ENCODE measurements around the gene SLC7A1. TPM values are rescaled to one million over a fixed set of nuclear protein-coding genes. Genes with fewer than 3 reads are reported as not detected.

SLC7A1 gene
- total and polyA plus RNA-seq, 8 donors = 5.2 to 143 (median 32.9) TPM

GRCh38 chr13:29530901-29531300 lies 64.6 kb downstream of the SLC7A1 start:
- H3K27ac ChIP-seq = no peak overlapping the region
- no peak overlapping the region for H3K4me3 ChIP-seq
- intact Hi-C loops (cut with DNase I) = no loop called here
- no peaks in the 10 kb centered on the region for H3K27me3 ChIP-seq
- H3K36me3 ChIP-seq = peaks cover 0 to 38% (median 0%) of the 10 kb centered on the region in 3 donors
- 86 to 92% methylated on average over 5 of the region's 5 CpGs for WGBS, 2 donors
- FAIRE-seq = no peak
- TF ChIP-seq, protein P1, sequence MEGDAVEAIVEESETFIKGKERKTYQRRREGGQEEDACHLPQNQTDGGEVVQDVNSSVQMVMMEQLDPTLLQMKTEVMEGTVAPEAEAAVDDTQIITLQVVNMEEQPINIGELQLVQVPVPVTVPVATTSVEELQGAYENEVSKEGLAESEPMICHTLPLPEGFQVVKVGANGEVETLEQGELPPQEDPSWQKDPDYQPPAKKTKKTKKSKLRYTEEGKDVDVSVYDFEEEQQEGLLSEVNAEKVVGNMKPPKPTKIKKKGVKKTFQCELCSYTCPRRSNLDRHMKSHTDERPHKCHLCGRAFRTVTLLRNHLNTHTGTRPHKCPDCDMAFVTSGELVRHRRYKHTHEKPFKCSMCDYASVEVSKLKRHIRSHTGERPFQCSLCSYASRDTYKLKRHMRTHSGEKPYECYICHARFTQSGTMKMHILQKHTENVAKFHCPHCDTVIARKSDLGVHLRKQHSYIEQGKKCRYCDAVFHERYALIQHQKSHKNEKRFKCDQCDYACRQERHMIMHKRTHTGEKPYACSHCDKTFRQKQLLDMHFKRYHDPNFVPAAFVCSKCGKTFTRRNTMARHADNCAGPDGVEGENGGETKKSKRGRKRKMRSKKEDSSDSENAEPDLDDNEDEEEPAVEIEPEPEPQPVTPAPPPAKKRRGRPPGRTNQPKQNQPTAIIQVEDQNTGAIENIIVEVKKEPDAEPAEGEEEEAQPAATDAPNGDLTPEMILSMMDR (IDR thresholded peaks at IDR 0.05) = no peak
- H3K9me3 ChIP-seq = no peaks in the 10 kb centered on the region
- no peaks in the 10 kb centered on the region for H3K4me1 ChIP-seq
- DNase-seq = no peak
- ATAC-seq = no peak

DNA sequence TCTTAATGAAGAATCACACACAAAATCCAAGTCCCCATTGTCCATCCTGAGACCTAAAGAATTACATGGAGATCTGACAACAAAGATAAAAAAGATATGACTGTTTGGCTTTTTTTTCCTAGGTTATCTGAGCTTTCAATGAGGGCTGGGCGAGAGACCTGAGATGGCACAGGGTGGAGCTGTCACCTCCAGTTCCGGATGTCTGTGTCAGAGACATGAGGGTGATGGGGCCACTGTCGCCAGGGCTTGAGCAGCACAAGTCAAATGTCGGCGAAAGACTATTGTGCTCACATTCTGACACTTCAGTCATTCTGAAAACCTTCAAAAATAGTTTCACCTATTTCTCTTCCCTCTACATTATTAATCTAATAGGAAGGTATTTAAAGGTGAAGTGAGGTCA lies 65.7 kb downstream of the SLC7A1 start:
- whole genome bisulfite sequencing, 2 donors = 88 to 94% methylated on average over 5 of the region's 5 CpGs
- ATAC-seq (no peak), DNase-seq (no peak), FAIRE-seq (no peak)
- H3K4me3 ChIP-seq = no peak overlapping the region
- intact Hi-C loops (cut with DNase I) = no loop called here
- TF ChIP-seq, protein P1 (IDR thresholded peaks at IDR 0.05) = no peak
- peaks cover 0 to 38% (median 0%) of the 10 kb centered on the region in 3 donors for H3K36me3 ChIP-seq
- no peaks in the 10 kb centered on the region for H3K27me3 ChIP-seq
- no peaks in the 10 kb centered on the region for H3K4me1 ChIP-seq
- no peaks in the 10 kb centered on the region for H3K9me3 ChIP-seq
- no peak overlapping the region for H3K27ac ChIP-seq

- DNase-seq = no peak
- intact Hi-C loops (cut with DNase I) = no loop called here
- Histone ChIP-seq H3K36me3 (peaks cover 0 to 43% (median 6%) of the 10 kb centered on the region in 3 donors), H3K27me3 (no peaks in the 10 kb centered on the region), H3K4me1 (no peaks in the 10 kb centered on the region), H3K4me3 (no peak overlapping the region), H3K27ac (no peak overlapping the region), H3K9me3 (no peaks in the 10 kb centered on the region)
- FAIRE-seq = no peak
- TF ChIP-seq, protein P1 (IDR thresholded peaks at IDR 0.05) = no peak
- no peak for ATAC-seq
- 93 to 95% methylated on average over 5 of the region's 5 CpGs for WGBS, 2 donors
These were observed 67.6 kb downstream of the SLC7A1 start for GRCh38 chr13:29527916-29528315.

- FAIRE-seq = no peak
- Histone ChIP-seq H3K27me3 (no peaks in the 10 kb centered on the region), H3K4me3 (no peak overlapping the region), H3K4me1 (no peaks in the 10 kb centered on the region), H3K9me3 (no peaks in the 10 kb centered on the region), H3K36me3 (peaks cover 0 to 42% (median 6%) of the 10 kb centered on the region in 3 donors), H3K27ac (no peak overlapping the region)
- ATAC-seq = no peak
- intact Hi-C loops (cut with DNase I) = no loop called here
- DNase-seq = no peak
- TF ChIP-seq, protein P1 (IDR thresholded peaks at IDR 0.05) = no peak
- WGBS, 2 donors = 89 to 92% methylated on average over 8 of the region's 8 CpGs
These were observed 68.0 kb downstream of the SLC7A1 start for GRCh38 chr13:29527511-29527910.

GRCh38 chr13:29526741-29527140 lies 68.7 kb downstream of the SLC7A1 start:
- no peak overlapping the region for H3K4me3 ChIP-seq
- ATAC-seq (no peak), DNase-seq (peak in 1 of 6 donors; percentile 27), FAIRE-seq (no peak)
- TF ChIP-seq, protein P1 (IDR thresholded peaks at IDR 0.05) = no peak
- 93 to 97% methylated on average over 14 of the region's 14 CpGs for WGBS, 2 donors
- no peaks in the 10 kb centered on the region for H3K27me3 ChIP-seq
- peaks cover 0 to 40% (median 6%) of the 10 kb centered on the region in 3 donors for H3K36me3 ChIP-seq
- no peaks in the 10 kb centered on the region for H3K4me1 ChIP-seq
- intact Hi-C loops (cut with DNase I) = no loop called here
- H3K9me3 ChIP-seq = no peaks in the 10 kb centered on the region
- no peak overlapping the region for H3K27ac ChIP-seq
